ENCODE data around the gene MAP2. TPM values are rescaled to one million over a fixed set of nuclear protein-coding genes. Genes with fewer than 3 reads are reported as not detected.
"Not testable (repeated sequence)": the region's sequence is repeated elsewhere in the genome, so short reads cannot be mapped to it uniquely, and the experiment has no call there.

Gene MAP2
- total and polyA plus RNA-seq, 11 donors, result 3.2 to 19.3 (median 8.9) TPM

- WGBS, 4 donors, result 44 to 68% (median 53%) methylated on average over 2 of the region's 2 CpGs
- DNase-seq (no peak), ATAC-seq (no peak)
- TF ChIP-seq, protein P1, sequence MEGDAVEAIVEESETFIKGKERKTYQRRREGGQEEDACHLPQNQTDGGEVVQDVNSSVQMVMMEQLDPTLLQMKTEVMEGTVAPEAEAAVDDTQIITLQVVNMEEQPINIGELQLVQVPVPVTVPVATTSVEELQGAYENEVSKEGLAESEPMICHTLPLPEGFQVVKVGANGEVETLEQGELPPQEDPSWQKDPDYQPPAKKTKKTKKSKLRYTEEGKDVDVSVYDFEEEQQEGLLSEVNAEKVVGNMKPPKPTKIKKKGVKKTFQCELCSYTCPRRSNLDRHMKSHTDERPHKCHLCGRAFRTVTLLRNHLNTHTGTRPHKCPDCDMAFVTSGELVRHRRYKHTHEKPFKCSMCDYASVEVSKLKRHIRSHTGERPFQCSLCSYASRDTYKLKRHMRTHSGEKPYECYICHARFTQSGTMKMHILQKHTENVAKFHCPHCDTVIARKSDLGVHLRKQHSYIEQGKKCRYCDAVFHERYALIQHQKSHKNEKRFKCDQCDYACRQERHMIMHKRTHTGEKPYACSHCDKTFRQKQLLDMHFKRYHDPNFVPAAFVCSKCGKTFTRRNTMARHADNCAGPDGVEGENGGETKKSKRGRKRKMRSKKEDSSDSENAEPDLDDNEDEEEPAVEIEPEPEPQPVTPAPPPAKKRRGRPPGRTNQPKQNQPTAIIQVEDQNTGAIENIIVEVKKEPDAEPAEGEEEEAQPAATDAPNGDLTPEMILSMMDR (IDR thresholded peaks at IDR 0.05), result no peak
- no peak for TF ChIP-seq POLR2A (IDR thresholded peaks at IDR 0.05)
- intact Hi-C loops (cut with DNase I), result no loop called here
- no peaks in the 10 kb centered on the region for H3K4me1 ChIP-seq
- no peaks in the 10 kb centered on the region for H3K27me3 ChIP-seq
- H3K27ac ChIP-seq, result no peak overlapping the region
- H3K9me3 ChIP-seq, result peaks cover 0 to 7% (median 0%) of the 10 kb centered on the region in 12 donors
- no peaks in the 10 kb centered on the region for H3K36me3 ChIP-seq
- no peak overlapping the region for H3K4me3 ChIP-seq
Measured at GRCh38 chr2:209591021-209591420, 167.2 kb downstream of the MAP2 start.

DNA sequence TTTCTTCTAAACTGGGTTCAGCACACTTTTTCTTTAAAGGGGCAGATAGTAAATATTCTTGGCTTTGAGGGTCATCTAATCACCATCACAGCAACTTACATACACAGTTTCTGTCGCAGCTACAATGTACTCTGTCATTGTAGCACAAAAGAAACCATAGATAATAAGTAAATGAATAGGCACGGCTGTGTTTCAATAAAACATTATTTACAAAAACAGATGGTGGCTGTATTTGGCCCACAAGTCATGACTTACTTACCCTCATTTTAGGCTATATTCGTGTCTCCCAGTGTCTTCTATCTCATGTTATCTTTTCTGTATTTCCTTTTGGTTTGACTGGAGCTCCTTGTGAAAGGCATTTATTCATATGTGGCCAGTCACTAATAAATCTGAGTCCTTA lies 168.3 kb downstream of the MAP2 start:
- no peak for TF ChIP-seq POLR2A (IDR thresholded peaks at IDR 0.05)
- TF ChIP-seq, protein P1 (IDR thresholded peaks at IDR 0.05), result no peak
- H3K4me3 ChIP-seq, result no peak overlapping the region
- H3K4me1 ChIP-seq, result no peaks in the 10 kb centered on the region
- H3K27ac ChIP-seq, result no peak overlapping the region
- intact Hi-C loops (cut with DNase I), result no loop called here
- no peaks in the 10 kb centered on the region for H3K27me3 ChIP-seq
- H3K9me3 ChIP-seq, result peaks cover 0 to 7% (median 0%) of the 10 kb centered on the region in 12 donors
- WGBS, 4 donors, result 46 to 56% (median 49%) methylated on average over 3 of the region's 3 CpGs
- DNase-seq (no peak), ATAC-seq (no peak)
- H3K36me3 ChIP-seq, result no peaks in the 10 kb centered on the region

- WGBS, 4 donors, result 86 to 94% (median 89%) methylated on average over 6 of the region's 6 CpGs
- no peaks in the 10 kb centered on the region for H3K36me3 ChIP-seq
- H3K4me1 ChIP-seq, result no peaks in the 10 kb centered on the region
- no peak overlapping the region for H3K27ac ChIP-seq
- peaks cover 0 to 7% (median 0%) of the 10 kb centered on the region in 12 donors for H3K9me3 ChIP-seq
- no peak overlapping the region for H3K4me3 ChIP-seq
- TF ChIP-seq, protein P1 (IDR thresholded peaks at IDR 0.05), result no peak
- no peak for TF ChIP-seq POLR2A (IDR thresholded peaks at IDR 0.05)
- H3K27me3 ChIP-seq, result no peaks in the 10 kb centered on the region
- intact Hi-C loops (cut with DNase I), result no loop called here
- no peak for DNase-seq
- ATAC-seq, result no peak
Measured at GRCh38 chr2:209593930-209594329, 170.1 kb downstream of the MAP2 start.

- Histone ChIP-seq H3K36me3 (no peaks in the 10 kb centered on the region), H3K4me1 (no peaks in the 10 kb centered on the region), H3K9me3 (peaks cover 0 to 7% (median 0%) of the 10 kb centered on the region in 12 donors), H3K27me3 (no peaks in the 10 kb centered on the region), H3K27ac (no peak overlapping the region), H3K4me3 (no peak overlapping the region)
- DNase-seq (no peak), ATAC-seq (no peak)
- TF ChIP-seq POLR2A (IDR thresholded peaks at IDR 0.05), result no peak
- TF ChIP-seq, protein P1 (IDR thresholded peaks at IDR 0.05), result no peak
- 86 to 88% (median 87%) methylated on average over 4 of the region's 4 CpGs for WGBS, 4 donors
- intact Hi-C loops (cut with DNase I), result no loop called here
Measured at GRCh38 chr2:209596262-209596661, 172.4 kb downstream of the MAP2 start.

DNA sequence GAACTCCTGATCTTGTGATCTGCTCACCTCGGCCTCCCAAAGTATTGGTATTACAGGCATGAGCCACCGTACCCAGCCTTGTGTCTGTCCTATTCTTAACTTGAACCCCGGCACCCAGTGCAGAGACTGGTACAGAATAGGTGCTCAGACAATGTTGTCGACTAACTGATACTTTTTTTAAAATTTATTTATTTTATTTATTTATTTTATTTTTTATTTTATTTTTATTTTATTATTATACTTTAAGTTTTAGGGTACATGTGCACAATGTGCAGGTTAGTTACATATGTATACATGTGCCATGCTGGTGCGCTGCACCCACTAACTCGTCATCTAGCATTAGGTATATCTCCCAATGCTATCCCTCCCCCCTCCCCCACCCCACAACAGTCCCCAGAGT lies 174.4 kb downstream of the MAP2 start:
- WGBS, 4 donors, result 94 to 97% (median 95%) methylated on average over 4 to 6 of the region's 6 CpGs
- H3K27ac ChIP-seq; H3K4me1 ChIP-seq; DNase-seq; H3K36me3 ChIP-seq; intact Hi-C loops (cut with DNase I); H3K9me3 ChIP-seq; ATAC-seq; H3K27me3 ChIP-seq; H3K4me3 ChIP-seq: not testable (repeated sequence)

Measured in heart left ventricle (tissue), 16 donors.